ACC112 (cell line): ENCODE data around the gene KCNIP4.

ENCODE experiments used
- H2AFZ ChIP-seq: fragments of 200-600 bp; sonication (generic); one replicate; pipeline ENCODE4 v1.6.0; 2017; ENCODE audit warnings: antibody characterized with exemption, low read length; ENCODE audit not compliant: unreplicated experiment
- H3K27ac ChIP-seq: fragments of 200-600 bp; sonication (generic); 2 replicates; pipeline ENCODE4 v1.5.1; 2014; ENCODE audit warnings: low read depth, mild to moderate bottlenecking, antibody characterized with exemption, low read length, moderate library complexity
- H3K27me3 ChIP-seq: fragments of 200-600 bp; sonication (generic); 2 replicates; pipeline ENCODE4 v1.6.1; 2014; ENCODE audit warnings: mild to moderate bottlenecking, antibody characterized with exemption, low read length, moderate library complexity, mixed read lengths; ENCODE audit not compliant: insufficient read depth
- H3K36me3 ChIP-seq: fragments of 200-600 bp; sonication (generic); 2 replicates; pipeline ENCODE4 v1.6.1; 2016; ENCODE audit warnings: mild to moderate bottlenecking, antibody characterized with exemption, low read length, moderate library complexity, mixed read lengths; ENCODE audit not compliant: insufficient read depth
- H3K4me1 ChIP-seq: fragments of 200-600 bp; sonication (generic); one replicate; pipeline ENCODE4 v1.6.1; 2016; ENCODE audit warnings: low read length, mixed read lengths; ENCODE audit not compliant: insufficient read depth, unreplicated experiment, control insufficient read depth
- H3K4me3 ChIP-seq: fragments of 200-600 bp; sonication (generic); 2 replicates; pipeline ENCODE4 v1.5.1; 2014; ENCODE audit warnings: mild to moderate bottlenecking, low read depth, low read length
- H3K79me2 ChIP-seq: fragments of 200-600 bp; sonication (generic); one replicate; pipeline ENCODE4 v1.6.0; 2016; ENCODE audit warnings: low read length; ENCODE audit not compliant: control insufficient read depth, unreplicated experiment, insufficient read depth

The KCNIP4 gene

GRCh38 chr4:20700007-20700761 is 1248.4 kb downstream of the KCNIP4 start, which contains the start of gene PACRGL:
Gene PACRGL, plus strand, starts transcription at chr4:20700458. Its CDS starts 4,024 bp downstream, at chr4:20704482.
- Histone ChIP-seq H3K4me3 (peak within 1 kb of the TSS; percentile 97), H2AFZ (peak within 1 kb of the TSS; percentile 88), H3K27me3 (no peaks in the 10 kb centered on the region), H3K4me1 (peaks cover 7% of the 10 kb centered on the region), H3K36me3 (peaks cover 7% of the 10 kb centered on the region), H3K79me2 (peaks cover 33% of the 10 kb centered on the region), H3K27ac (peak within 1 kb of the TSS; percentile 53)

GRCh38 chr4:20698820-20699219 is 1249.8 kb downstream of the KCNIP4 start:
- H2AFZ ChIP-seq = peak overlapping the region; percentile 55
- H3K27ac ChIP-seq = no peak overlapping the region
- peaks cover 7% of the 10 kb centered on the region for H3K4me1 ChIP-seq
- H3K36me3 ChIP-seq = no peaks in the 10 kb centered on the region
- H3K4me3 ChIP-seq = no peak overlapping the region
- peaks cover 32% of the 10 kb centered on the region for H3K79me2 ChIP-seq
- no peaks in the 10 kb centered on the region for H3K27me3 ChIP-seq

GRCh38 chr4:20698382-20698781 is 1250.2 kb downstream of the KCNIP4 start:
- Histone ChIP-seq H3K36me3 (no peaks in the 10 kb centered on the region), H3K79me2 (peaks cover 29% of the 10 kb centered on the region), H2AFZ (peak overlapping the region; percentile 55), H3K27ac (no peak overlapping the region), H3K27me3 (no peaks in the 10 kb centered on the region), H3K4me3 (no peak overlapping the region), H3K4me1 (peaks cover 7% of the 10 kb centered on the region)

GRCh38 chr4:20696815-20697214 is 1251.8 kb downstream of the KCNIP4 start:
- no peaks in the 10 kb centered on the region for H3K36me3 ChIP-seq
- no peak overlapping the region for H3K4me3 ChIP-seq
- H3K4me1 ChIP-seq = peaks cover 7% of the 10 kb centered on the region
- no peak overlapping the region for H3K27ac ChIP-seq
- no peaks in the 10 kb centered on the region for H3K27me3 ChIP-seq
- peaks cover 15% of the 10 kb centered on the region for H3K79me2 ChIP-seq
- no peak overlapping the region for H2AFZ ChIP-seq

- Histone ChIP-seq H3K4me3 (no peak overlapping the region), H3K79me2 (no peaks in the 10 kb centered on the region), H3K36me3 (no peaks in the 10 kb centered on the region), H2AFZ (no peak overlapping the region), H3K27ac (no peak overlapping the region), H3K27me3 (no peaks in the 10 kb centered on the region), H3K4me1 (no peaks in the 10 kb centered on the region)
Measured at GRCh38 chr4:20687864-20688263, 1260.7 kb downstream of the KCNIP4 start.

- H3K79me2 ChIP-seq = no peaks in the 10 kb centered on the region
- H3K27me3 ChIP-seq = no peaks in the 10 kb centered on the region
- H2AFZ ChIP-seq = no peak overlapping the region
- H3K4me3 ChIP-seq = no peak overlapping the region
- peaks cover 15% of the 10 kb centered on the region for H3K4me1 ChIP-seq
- no peaks in the 10 kb centered on the region for H3K36me3 ChIP-seq
- H3K27ac ChIP-seq = no peak overlapping the region
Measured at GRCh38 chr4:20684852-20685763, 1263.5 kb downstream of the KCNIP4 start.

GRCh38 chr4:20683766-20684165 is 1264.8 kb downstream of the KCNIP4 start:
- Histone ChIP-seq H3K4me3 (no peak overlapping the region), H3K27me3 (no peaks in the 10 kb centered on the region), H3K27ac (no peak overlapping the region), H3K4me1 (peaks cover 25% of the 10 kb centered on the region), H3K36me3 (no peaks in the 10 kb centered on the region), H2AFZ (no peak overlapping the region), H3K79me2 (no peaks in the 10 kb centered on the region)

- H2AFZ ChIP-seq = no peak overlapping the region
- no peaks in the 10 kb centered on the region for H3K27me3 ChIP-seq
- H3K4me1 ChIP-seq = peaks cover 25% of the 10 kb centered on the region
- H3K36me3 ChIP-seq = no peaks in the 10 kb centered on the region
- no peak overlapping the region for H3K27ac ChIP-seq
- H3K79me2 ChIP-seq = no peaks in the 10 kb centered on the region
- no peak overlapping the region for H3K4me3 ChIP-seq
Measured at GRCh38 chr4:20682853-20683252, 1265.7 kb downstream of the KCNIP4 start.

- Histone ChIP-seq H3K4me3 (no peak overlapping the region), H3K27ac (no peak overlapping the region), H3K36me3 (no peaks in the 10 kb centered on the region), H3K27me3 (peaks cover 3% of the 10 kb centered on the region; the same call in 1 of the 2 replicates), H2AFZ (no peak overlapping the region), H3K4me1 (peaks cover 25% of the 10 kb centered on the region), H3K79me2 (no peaks in the 10 kb centered on the region)
Measured at GRCh38 chr4:20681271-20681670, 1267.3 kb downstream of the KCNIP4 start.

GRCh38 chr4:20680736-20681135 is 1267.8 kb downstream of the KCNIP4 start:
- Histone ChIP-seq H2AFZ (no peak overlapping the region), H3K4me3 (no peak overlapping the region), H3K4me1 (peaks cover 25% of the 10 kb centered on the region)

More at GRCh38 chr4:20680736-20681135, 1267.8 kb downstream of the KCNIP4 start:
- no peak overlapping the region for H3K27ac ChIP-seq
- no peaks in the 10 kb centered on the region for H3K79me2 ChIP-seq
- H3K36me3 ChIP-seq = no peaks in the 10 kb centered on the region
- H3K27me3 ChIP-seq = peaks cover 3% of the 10 kb centered on the region; the same call in 1 of the 2 replicates
